Central memory CD8-positive, alpha-beta T cell (primary cell): ENCODE results near the gene CDKAL1.

Experiments used
- ATAC-seq: fragments of 150-1000 bp; cut with Tn5 transposase; replicated peaks from 2 replicates; pipeline ENCODE4 v1.10.0; 2022; ENCODE audit warnings: mild to moderate bottlenecking, moderate FRiP score, moderate number of reproducible peaks; ENCODE audit not compliant: poor library complexity, severe bottlenecking; ENCODE audit errors: extremely low read depth
- DNase-seq, 2 donors: peaks; one replicate each; pipeline ENCODE4 v3.0.0; 2021; ENCODE audit warnings: low spot score in 2 of 2
- H3K27ac Mint-ChIP-seq: one replicate; pipeline ENCODE4 v1.8.0; 2022; ENCODE audit warnings: low read depth, mild to moderate bottlenecking, moderate library complexity, mixed read lengths
- H3K27me3 Mint-ChIP-seq: one replicate; pipeline ENCODE4 v1.8.0; 2022; ENCODE audit warnings: mixed read lengths
- H3K36me3 Mint-ChIP-seq: one replicate; pipeline ENCODE4 v1.8.0; 2022; ENCODE audit warnings: mild to moderate bottlenecking, moderate library complexity, mixed read lengths; ENCODE audit not compliant: insufficient read depth
- H3K4me1 Mint-ChIP-seq: one replicate; pipeline ENCODE4 v1.8.0; 2022; ENCODE audit warnings: mixed read lengths
- H3K4me3 Mint-ChIP-seq: one replicate; pipeline ENCODE4 v1.8.0; 2022; ENCODE audit warnings: mild to moderate bottlenecking, moderate library complexity, mixed read lengths
- H3K9me3 Mint-ChIP-seq: one replicate; pipeline ENCODE4 v1.8.0; 2022; ENCODE audit warnings: mixed read lengths

Gene CDKAL1

GRCh38 chr6:20658053-20658452, 123.8 kb downstream of the CDKAL1 start:
- ATAC-seq (no peak), DNase-seq (no peak)
- Mint-ChIP-seq H3K4me1 (peaks cover 35% of the 10 kb centered on the region), H3K36me3 (peaks cover 8% of the 10 kb centered on the region), H3K27me3 (no peaks in the 10 kb centered on the region), H3K9me3 (no peaks in the 10 kb centered on the region), H3K4me3 (no peak overlapping the region), H3K27ac (no peak overlapping the region)

- ATAC-seq, result no peak
- Mint-ChIP-seq H3K4me1 (peaks cover 35% of the 10 kb centered on the region), H3K4me3 (no peak overlapping the region), H3K9me3 (no peaks in the 10 kb centered on the region), H3K36me3 (peaks cover 5% of the 10 kb centered on the region), H3K27me3 (no peaks in the 10 kb centered on the region), H3K27ac (no peak overlapping the region)
- DNase-seq, result no peak
These were observed 124.3 kb downstream of the CDKAL1 start for GRCh38 chr6:20658516-20658915.

DNA sequence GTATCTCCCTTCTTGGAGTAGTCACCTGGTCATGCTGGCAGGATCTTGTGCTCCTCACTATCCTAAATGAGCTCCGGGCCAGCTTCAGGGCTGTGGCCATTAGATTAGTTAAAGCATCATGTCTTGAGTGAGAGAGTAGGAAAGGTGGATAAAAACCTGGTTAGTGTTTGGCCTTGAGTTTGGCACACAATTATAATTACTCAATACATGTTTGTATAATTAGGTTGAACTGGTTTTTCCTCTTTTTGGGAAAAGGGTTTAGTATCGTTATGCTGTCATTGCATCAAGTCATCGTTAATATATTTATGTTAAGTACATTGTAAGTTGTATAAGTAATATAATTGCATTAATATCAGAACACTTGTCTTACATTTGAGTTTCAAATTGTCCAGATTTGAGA, 126.3 kb downstream of the CDKAL1 start:
- no peak overlapping the region for H3K4me3 Mint-ChIP-seq
- no peak overlapping the region for H3K27ac Mint-ChIP-seq
- H3K27me3 Mint-ChIP-seq, result no peaks in the 10 kb centered on the region
- no peaks in the 10 kb centered on the region for H3K9me3 Mint-ChIP-seq
- peaks cover 1% of the 10 kb centered on the region for H3K36me3 Mint-ChIP-seq
- ATAC-seq, result no peak
- no peak for DNase-seq
- peaks cover 31% of the 10 kb centered on the region for H3K4me1 Mint-ChIP-seq

DNA sequence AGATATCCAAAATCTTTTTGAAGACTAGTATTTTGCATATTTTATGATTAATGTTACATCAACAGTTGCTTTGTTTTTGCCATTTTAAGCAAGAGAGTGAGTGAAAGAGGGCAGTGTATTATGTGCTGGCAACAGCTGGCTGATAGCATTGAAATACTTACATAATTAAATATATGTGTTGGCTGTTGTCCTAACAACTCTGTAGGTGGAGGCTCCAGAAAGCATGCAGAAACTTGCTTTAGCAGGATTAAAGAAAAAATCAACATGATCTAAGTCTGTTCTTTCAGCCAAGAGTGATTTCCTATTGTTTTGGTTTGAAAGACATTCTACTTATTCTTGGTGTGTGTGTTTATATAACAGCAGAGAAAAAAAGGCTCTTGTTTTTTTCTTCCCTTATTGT, 127.5 kb downstream of the CDKAL1 start:
- DNase-seq (no peak), ATAC-seq (no peak)
- Mint-ChIP-seq H3K4me3 (no peak overlapping the region), H3K9me3 (no peaks in the 10 kb centered on the region), H3K36me3 (peaks cover 1% of the 10 kb centered on the region), H3K27me3 (no peaks in the 10 kb centered on the region), H3K27ac (no peak overlapping the region), H3K4me1 (peaks cover 24% of the 10 kb centered on the region)

DNA sequence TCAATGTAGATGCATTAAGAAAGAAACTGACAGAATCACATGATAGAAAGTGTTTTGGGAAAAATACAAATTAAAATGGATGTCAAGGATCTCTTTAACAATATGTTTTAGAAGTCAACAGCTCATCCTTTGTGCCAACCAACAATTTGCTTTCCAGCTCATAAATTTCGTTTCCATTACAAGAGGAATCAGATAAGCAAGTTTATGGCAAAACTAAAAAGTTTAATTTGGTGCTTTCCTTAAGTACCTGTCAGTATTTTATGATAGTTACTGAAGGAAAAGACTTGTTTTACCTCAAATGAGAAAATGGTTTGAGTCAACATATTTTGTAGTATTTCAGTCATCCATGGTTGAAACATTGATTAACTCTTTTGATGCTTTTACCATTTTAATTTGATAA, 130.0 kb downstream of the CDKAL1 start:
- DNase-seq (no peak), ATAC-seq (no peak)
- Mint-ChIP-seq H3K36me3 (peaks cover 1% of the 10 kb centered on the region), H3K4me3 (no peak overlapping the region), H3K9me3 (no peaks in the 10 kb centered on the region), H3K27me3 (no peaks in the 10 kb centered on the region), H3K27ac (no peak overlapping the region), H3K4me1 (peaks cover 27% of the 10 kb centered on the region)

DNA sequence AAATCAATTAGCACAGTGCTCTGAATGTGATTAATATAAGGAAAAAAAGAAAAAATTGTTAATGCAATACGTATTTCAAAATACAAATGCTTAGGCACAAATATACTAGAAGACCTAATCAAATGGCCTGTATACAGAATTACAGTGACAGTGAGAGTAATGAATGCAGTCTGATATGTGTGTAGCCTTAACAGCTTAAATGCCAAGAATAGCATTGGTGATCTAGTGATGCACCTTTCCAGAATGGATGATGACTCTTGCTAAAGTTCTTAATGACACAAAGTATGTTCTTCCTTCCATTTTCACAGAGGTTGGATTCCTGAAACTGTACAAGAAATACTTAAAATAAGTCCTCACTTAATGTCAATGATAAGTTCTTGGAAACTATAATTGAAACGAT, 131.0 kb downstream of the CDKAL1 start:
- no peak overlapping the region for H3K27ac Mint-ChIP-seq
- no peaks in the 10 kb centered on the region for H3K27me3 Mint-ChIP-seq
- no peak overlapping the region for H3K4me3 Mint-ChIP-seq
- DNase-seq (no peak), ATAC-seq (no peak)
- peaks cover 1% of the 10 kb centered on the region for H3K36me3 Mint-ChIP-seq
- H3K4me1 Mint-ChIP-seq, result peaks cover 28% of the 10 kb centered on the region
- H3K9me3 Mint-ChIP-seq, result no peaks in the 10 kb centered on the region

DNA sequence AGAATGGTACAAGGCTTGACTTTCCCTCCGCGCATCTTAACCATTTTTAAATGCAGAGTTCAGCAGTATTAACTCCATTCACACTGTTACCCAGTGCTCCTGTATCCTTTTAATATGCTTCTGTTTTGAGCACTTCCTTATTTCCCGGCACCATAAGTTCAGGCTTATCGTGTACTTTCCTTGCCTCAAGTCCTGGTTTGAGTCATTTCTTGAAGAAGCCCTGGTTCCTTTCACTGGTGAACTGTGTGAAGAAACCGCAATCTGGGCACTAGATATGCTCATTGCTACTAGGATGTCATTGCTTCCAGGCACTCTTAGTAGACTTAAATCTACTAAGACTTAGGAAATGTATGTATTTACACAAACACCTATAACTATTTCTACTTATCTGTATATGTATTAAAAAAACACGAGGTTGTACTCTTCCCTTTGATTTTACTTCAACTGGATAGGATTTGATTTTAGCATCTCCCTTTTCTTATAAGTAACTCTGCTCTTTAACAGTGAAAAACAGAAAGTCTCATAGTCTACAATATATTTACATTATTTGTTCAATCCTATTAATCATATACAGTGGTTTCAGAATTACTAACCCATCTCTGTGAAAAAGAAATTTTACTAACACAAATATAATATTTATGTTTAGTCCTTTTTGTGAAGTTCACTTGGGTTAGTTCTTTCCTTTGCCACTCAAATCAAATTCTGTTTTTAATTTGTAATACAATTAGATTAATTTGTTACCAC, 135.5 kb downstream of the CDKAL1 start:
- Mint-ChIP-seq H3K27me3 (no peaks in the 10 kb centered on the region), H3K27ac (peak overlapping the region; percentile 17), H3K9me3 (no peaks in the 10 kb centered on the region), H3K36me3 (no peaks in the 10 kb centered on the region), H3K4me1 (peaks cover 24% of the 10 kb centered on the region), H3K4me3 (no peak overlapping the region)
- DNase-seq (no peak), ATAC-seq (no peak)

- Mint-ChIP-seq H3K4me3 (no peak overlapping the region), H3K9me3 (no peaks in the 10 kb centered on the region), H3K4me1 (peaks cover 24% of the 10 kb centered on the region), H3K27ac (no peak overlapping the region), H3K27me3 (no peaks in the 10 kb centered on the region), H3K36me3 (no peaks in the 10 kb centered on the region)
- no peak for DNase-seq
- no peak for ATAC-seq
These were observed 136.5 kb downstream of the CDKAL1 start for GRCh38 chr6:20670750-20671149.

GRCh38 chr6:20672038-20672437, 137.8 kb downstream of the CDKAL1 start:
- ATAC-seq, result no peak
- Mint-ChIP-seq H3K36me3 (no peaks in the 10 kb centered on the region), H3K4me1 (peaks cover 24% of the 10 kb centered on the region), H3K27ac (no peak overlapping the region), H3K4me3 (no peak overlapping the region), H3K9me3 (no peaks in the 10 kb centered on the region), H3K27me3 (no peaks in the 10 kb centered on the region)
- no peak for DNase-seq

GRCh38 chr6:20673458-20673857, 139.2 kb downstream of the CDKAL1 start:
- H3K36me3 Mint-ChIP-seq, result no peaks in the 10 kb centered on the region
- no peak for ATAC-seq
- no peaks in the 10 kb centered on the region for H3K9me3 Mint-ChIP-seq
- no peak overlapping the region for H3K27ac Mint-ChIP-seq
- no peak overlapping the region for H3K4me3 Mint-ChIP-seq
- no peak for DNase-seq
- H3K27me3 Mint-ChIP-seq, result no peaks in the 10 kb centered on the region
- peaks cover 32% of the 10 kb centered on the region for H3K4me1 Mint-ChIP-seq

GRCh38 chr6:20674664-20675063, 140.4 kb downstream of the CDKAL1 start:
- Mint-ChIP-seq H3K27ac (no peak overlapping the region), H3K4me3 (no peak overlapping the region)

DNA sequence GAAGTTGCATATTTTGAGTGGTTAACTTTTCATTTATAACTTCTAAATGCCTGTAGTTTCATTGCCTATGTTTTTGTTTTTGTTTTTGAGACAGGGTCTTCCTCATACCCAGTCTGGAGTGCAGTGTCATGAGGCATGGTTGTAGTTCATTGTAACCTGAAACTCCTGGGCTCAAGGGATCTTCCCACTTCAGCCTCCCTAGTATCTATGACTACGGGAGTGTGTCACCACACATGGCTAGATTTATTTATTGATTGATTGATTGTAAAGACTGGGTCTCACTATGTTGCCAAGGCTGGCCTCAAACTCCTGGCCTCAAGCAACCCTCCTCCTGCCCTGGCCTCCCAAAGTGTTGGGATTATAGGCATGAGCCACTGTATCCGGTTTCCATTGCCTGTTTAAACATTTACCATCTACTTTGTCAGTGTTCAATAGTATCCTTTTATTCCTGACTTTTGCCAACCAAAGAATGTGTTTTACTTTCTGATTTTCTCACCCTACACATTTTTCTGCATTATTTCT, 144.6 kb downstream of the CDKAL1 start:
- Mint-ChIP-seq H3K36me3 (peaks cover 1% of the 10 kb centered on the region), H3K27me3 (no peaks in the 10 kb centered on the region), H3K9me3 (no peaks in the 10 kb centered on the region), H3K4me1 (peaks cover 29% of the 10 kb centered on the region), H3K4me3 (no peak overlapping the region), H3K27ac (no peak overlapping the region)
- ATAC-seq, result no peak
- no peak for DNase-seq

More at GRCh38 chr6:20674664-20675063, 140.4 kb downstream of the CDKAL1 start:
- Mint-ChIP-seq H3K27me3 (no peaks in the 10 kb centered on the region), H3K4me1 (peaks cover 31% of the 10 kb centered on the region), H3K36me3 (no peaks in the 10 kb centered on the region), H3K9me3 (no peaks in the 10 kb centered on the region)
- no peak for DNase-seq
- no peak for ATAC-seq

- Mint-ChIP-seq H3K9me3 (no peaks in the 10 kb centered on the region), H3K4me1 (peaks cover 29% of the 10 kb centered on the region), H3K27ac (no peak overlapping the region), H3K4me3 (no peak overlapping the region), H3K36me3 (peaks cover 1% of the 10 kb centered on the region), H3K27me3 (no peaks in the 10 kb centered on the region)
- ATAC-seq (no peak), DNase-seq (no peak)
These were observed 146.5 kb downstream of the CDKAL1 start for GRCh38 chr6:20680697-20681165.
